ENCODE data around the gene UQCRHL.

UQCRHL gene

DNA sequence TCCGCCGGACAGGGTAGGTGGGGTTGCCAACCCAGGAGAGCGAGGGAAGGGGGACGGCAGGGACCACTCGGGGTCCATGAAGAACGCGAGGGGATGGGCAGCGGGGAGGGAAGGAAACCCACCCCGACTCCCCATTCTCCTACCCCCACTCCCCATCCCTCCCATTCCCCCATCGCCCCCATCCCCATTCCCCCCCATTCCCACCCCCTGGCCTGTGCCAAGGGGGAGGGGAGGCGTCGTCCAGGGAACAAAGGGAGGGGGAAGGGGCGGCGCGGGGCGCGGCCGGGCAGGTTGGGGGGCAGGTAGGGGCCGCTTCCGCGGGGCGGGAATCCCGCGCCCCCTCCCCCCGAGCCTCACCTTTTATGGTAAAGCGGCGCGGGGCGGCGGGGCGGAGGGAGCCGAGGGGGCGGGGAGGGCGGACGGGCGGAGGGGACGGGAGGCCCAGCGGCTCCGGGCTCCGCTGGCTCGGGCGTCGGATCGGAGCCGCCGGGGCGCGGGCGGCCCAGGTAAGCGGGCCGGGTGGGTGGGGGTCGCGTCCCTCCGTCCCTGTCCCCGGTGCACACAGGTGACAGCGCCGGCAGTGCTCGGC is 49.0 kb downstream of the UQCRHL start, which contains the start of gene FBLIM1:
FBLIM1 (plus strand) TSS at position 453 of the 589 bp plus-strand sequence. CDS start 6,189 bp downstream, outside the sequence.
- DNase-seq (ENCODE audit: low read depth), result no peak

GRCh38 chr1:15757575-15758342 is 49.7 kb downstream of the UQCRHL start:
- DNase-seq (ENCODE audit: low read depth), result no peak
